GM23248 (cell line): ENCODE data around the gene ZFP92.

Source experiments
- EZH2 ChIP-seq: fragments of 200-600 bp; sonication (generic); IDR thresholded peaks from 2 replicates; pipeline ENCODE4 v1.6.1; 2018; ENCODE audit warnings: antibody characterized with exemption, mild to moderate bottlenecking; ENCODE audit not compliant: insufficient read depth, poor library complexity, severe bottlenecking
- EZH2phosphoT487 ChIP-seq: fragments of 200-600 bp; sonication (generic); IDR thresholded peaks from 2 replicates; pipeline ENCODE4 v1.6.1; 2018; ENCODE audit warnings: antibody characterized with exemption, moderate library complexity, mild to moderate bottlenecking, low read depth; ENCODE audit not compliant: insufficient read depth

DNA sequence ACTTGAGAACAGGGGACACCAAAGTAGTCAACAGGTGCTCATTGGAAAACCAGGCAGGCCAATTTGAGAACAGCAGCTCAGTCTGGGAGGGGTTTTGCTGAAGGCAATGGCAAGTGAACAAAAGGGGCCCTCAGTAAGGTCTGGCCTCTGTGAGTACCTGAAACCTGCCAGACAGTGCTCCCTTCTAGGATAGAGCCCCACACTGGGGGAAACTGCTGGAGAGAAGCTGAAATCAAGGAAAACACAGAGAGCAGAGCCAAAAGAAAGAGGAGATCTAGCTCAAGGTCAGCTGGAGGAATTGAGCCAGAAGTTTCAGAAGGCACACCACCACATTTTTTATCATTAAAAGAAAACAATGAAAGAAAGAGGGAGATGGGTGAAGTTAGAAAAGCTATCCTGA, 38.3 kb upstream of the ZFP92 start:
- TF ChIP-seq EZH2 (no peak), EZH2phosphoT487 (no peak)
